Adrenal gland (tissue), 5 donors: ENCODE data around the gene PARP11.

Experiments used
- POLR2A ChIP-seq, 2 donors: fragments of 450-650 bp; IDR thresholded peaks; one replicate each; pipeline ENCODE4 v1.6.1; 2017; ENCODE audit warnings: antibody characterized with exemption in 2 of 2, mild to moderate bottlenecking in 2 of 2, moderate library complexity in 1 of 2
- TF ChIP-seq, protein P1 (sequence below), 6 experiments: fragments of 450-650 bp in 4 of 6; fragments of 200-600 bp in 2 of 6; sonication (generic) in 1 of 6; IDR thresholded peaks; 1 replicate in 5 of 6; 2 replicates in 1 of 6; pipeline versions ENCODE4 v1.5.1 to v1.8.0; 2016 to 2021; ENCODE audit warnings: antibody characterized with exemption in 6 of 6, mild to moderate bottlenecking in 2 of 6, moderate library complexity in 1 of 6
- donor health status: DM: no; HTN: no; CAD: no.

- TF ChIP-seq, protein P1, sequence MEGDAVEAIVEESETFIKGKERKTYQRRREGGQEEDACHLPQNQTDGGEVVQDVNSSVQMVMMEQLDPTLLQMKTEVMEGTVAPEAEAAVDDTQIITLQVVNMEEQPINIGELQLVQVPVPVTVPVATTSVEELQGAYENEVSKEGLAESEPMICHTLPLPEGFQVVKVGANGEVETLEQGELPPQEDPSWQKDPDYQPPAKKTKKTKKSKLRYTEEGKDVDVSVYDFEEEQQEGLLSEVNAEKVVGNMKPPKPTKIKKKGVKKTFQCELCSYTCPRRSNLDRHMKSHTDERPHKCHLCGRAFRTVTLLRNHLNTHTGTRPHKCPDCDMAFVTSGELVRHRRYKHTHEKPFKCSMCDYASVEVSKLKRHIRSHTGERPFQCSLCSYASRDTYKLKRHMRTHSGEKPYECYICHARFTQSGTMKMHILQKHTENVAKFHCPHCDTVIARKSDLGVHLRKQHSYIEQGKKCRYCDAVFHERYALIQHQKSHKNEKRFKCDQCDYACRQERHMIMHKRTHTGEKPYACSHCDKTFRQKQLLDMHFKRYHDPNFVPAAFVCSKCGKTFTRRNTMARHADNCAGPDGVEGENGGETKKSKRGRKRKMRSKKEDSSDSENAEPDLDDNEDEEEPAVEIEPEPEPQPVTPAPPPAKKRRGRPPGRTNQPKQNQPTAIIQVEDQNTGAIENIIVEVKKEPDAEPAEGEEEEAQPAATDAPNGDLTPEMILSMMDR (IDR thresholded peaks at IDR 0.05) = no peak
- TF ChIP-seq POLR2A (IDR thresholded peaks at IDR 0.05) = no peak
Observed at GRCh38 chr12:3768911-3769447, 104.2 kb downstream of the PARP11 start.
